HG03159 (cell line): ENCODE measurements around the gene SPDYE16.
"Not testable (repeated sequence)": the region's sequence is repeated elsewhere in the genome, so short reads cannot be mapped to it uniquely, and the experiment has no call there.

Source experiments
- ATAC-seq: cut with Tn5 transposase; IDR thresholded peaks from one replicate; pipeline ENCODE4 v1.9.1; 2021; ENCODE audit warnings: mild to moderate bottlenecking, moderate library complexity; ENCODE audit not compliant: unreplicated experiment

SPDYE16 gene

DNA sequence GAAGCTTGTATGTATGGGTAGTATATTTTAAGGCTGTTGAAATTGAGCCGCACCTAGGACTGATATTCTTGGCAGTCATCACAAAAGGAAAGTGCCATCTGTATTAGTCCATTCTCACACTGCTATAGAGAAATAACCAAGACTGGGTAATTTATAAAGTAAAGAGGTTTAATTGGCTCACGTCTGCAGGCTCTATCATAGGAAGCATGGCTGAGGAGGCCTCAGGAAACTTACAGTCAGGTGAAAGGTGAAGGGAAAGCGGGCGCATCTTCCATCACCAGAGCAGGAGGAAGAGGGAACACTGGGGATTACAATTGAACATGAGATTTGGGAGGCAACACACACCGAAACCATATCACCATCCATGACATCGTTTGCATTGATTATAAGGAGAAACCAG is 8.9 kb upstream of the SPDYE16 start:
- not testable (repeated sequence) for ATAC-seq

DNA sequence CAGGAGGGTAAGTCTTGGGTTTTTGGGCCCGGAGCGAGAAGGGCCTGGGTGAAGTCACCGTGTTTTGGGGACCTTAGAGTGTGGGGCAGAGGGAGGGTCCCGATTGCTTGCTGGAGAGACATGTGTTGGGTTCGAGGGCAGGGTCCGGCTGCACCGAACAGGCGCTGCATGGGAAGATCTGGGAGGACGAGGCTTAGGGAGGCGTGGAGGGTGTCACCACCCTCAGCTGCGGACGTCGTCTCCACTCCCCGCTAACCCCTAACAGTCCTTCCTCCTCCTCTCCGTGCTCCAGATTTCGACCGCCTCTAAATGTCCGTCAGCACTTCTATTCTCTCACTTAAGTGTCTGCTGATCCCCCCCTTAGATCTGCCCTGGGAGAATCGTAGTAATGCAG is 6.8 kb upstream of the SPDYE16 start:
- ATAC-seq: not testable (repeated sequence)

DNA sequence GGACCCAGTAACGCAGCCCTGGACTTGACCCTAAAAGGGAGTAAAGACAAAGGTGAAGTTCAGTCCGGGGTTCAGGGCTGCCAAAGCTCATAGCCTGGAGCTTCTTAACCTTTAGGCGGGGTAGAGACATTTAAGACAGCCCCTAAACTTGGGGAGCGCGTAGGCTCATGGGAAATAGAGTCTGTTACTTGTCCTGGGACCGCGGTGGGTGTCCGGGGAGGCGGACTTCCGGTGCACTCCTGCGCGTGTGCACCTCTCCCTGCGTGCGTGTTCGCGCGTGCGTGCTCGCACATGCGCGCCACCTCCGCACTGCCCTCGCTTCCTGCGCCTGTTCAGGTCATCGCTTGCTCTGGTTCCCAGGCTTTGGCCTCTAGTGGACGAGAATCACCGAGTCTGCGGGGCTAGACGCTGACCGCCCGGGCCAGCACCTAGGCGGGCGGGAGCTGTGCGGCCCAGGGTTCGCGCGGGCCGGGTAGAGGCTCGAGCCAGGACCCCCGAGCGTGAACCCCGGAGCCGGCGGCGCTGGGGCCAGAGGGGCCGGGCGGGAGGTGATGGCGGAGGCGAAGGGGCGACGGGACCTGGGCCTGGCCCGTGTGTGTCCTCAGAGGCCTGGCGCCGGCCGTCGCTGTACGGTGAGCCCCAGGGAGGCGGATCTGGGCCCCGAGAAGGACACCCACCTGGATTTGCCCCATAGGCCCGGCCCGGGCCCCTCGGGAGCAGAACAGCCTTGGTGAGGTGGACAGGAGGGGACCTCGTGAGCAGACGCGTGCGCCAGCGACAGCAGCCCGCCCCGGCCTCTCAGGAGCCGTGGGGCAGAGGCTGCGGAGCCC is 6.1 kb upstream of the SPDYE16 start:
- peak; percentile 99 for ATAC-seq

DNA sequence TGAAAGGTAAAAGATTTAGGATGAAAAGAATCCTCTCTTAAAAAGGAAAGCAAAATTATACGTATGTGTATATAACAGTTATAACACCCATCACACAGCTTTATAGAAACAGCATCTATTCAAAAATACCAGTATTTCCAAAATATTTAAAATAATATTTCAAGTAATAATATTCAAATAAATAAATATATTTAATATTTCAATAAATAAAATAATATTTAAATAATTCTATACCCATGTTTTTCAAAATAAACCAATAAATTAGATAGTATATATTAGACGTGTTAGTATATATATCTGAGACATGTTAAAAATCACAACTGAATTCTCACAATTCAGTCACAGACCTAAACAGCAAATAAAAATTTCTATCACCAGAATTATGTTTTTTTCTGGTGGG is 11.5 kb downstream of the SPDYE16 start:
- not testable (repeated sequence) for ATAC-seq

DNA sequence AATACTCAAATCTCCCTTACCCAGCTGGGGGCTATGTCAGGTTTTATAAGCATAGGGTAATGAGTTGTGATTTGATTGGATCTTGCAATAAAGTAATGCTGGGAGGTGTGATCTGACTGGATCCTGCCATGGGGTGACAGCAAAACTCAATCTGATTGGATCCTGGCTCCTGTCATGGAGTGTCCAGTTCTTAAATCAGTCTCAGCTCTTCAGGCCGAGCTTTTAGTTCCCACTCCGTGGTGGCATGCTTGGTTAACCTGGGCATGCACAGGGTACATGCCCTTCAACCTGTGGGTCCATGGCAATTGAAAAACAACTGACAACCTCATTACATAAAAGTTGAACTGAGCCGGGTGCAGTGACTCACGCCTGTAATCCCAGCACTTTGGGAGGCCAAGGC is 16.9 kb downstream of the SPDYE16 start:
- not testable (repeated sequence) for ATAC-seq

DNA sequence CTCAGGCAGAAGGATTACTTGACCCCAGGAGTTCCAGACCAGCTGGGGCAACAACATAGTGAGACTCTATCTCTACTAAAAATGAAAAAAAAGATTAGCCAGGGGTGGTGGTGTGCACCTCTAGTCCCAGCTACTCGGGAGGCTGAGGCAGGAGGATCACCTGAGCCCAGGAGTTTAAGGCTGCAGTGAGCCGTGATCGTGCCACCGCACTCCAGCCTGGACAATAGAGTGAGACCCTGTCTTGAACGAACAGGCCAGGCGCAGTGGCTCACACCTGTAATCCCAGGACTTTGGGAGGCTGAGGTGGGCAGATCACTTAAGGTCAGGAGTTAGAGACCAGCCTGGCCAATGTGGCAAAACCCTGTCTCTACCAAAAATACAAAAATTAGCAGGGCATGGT is 26.2 kb downstream of the SPDYE16 start:
- ATAC-seq: not testable (repeated sequence)

DNA sequence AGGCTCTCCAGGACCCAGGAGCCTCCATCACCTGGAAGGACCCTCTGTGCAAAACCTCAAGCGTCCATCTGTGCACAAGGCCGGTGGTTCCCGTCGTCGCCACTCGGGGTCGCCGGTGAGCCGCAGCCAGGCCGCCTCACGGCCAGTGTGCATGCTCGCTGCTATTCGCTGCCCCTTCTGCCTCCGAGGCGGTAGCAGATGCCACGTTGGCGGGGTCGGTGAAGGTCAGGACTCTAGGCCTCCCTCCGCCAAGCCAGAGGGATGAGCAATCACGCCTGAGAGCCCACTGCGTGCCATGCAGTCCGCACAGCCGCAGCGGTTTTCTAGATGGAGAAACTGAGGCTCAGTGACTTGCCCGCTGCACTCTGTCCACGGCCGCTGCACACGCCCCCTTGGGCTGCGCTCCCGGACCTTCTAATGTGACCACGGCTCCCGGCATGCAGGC is 27.1 kb downstream of the SPDYE16 start:
- ATAC-seq: no peak

DNA sequence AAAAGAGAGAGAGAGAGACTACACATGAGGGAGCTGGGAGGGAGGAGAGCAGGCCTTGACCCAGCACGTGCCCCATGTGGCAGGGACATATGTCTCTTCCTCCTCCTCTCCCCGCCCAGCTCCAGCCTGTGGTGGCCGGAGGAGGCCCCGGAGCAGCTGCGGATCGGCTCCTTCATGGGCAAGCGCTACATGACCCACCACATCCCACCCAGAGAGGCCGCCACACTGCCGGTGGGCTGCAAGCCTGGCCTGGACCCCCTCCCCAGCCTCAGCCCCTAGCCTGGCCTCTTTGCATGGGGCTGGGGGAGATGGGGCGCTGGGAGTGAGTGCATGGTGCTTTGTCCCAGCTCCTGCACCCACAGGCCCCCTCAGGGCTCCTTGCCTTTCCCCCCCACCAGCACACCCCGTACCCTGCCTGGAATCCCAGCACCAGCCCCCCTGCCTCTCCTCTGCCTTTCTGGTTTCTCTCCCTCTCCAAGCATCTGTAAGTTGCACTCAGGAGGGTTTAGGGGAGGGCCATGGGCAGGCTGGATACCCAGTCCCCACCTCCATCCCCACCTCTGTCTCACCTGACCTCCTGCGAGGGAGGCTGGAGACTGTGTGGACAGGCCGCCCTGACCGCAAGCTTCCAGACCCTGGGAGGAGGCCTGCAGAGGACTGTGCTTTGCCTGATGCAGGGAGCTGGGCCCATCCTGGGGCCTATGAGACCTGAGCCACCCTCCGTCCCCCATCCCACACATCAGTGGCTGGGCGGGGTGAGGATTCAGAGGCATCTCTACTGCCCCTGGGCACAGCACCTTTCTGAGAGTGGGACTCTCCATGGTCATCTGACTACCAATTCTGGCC is 27.9 kb downstream of the SPDYE16 start:
- ATAC-seq: no peak

DNA sequence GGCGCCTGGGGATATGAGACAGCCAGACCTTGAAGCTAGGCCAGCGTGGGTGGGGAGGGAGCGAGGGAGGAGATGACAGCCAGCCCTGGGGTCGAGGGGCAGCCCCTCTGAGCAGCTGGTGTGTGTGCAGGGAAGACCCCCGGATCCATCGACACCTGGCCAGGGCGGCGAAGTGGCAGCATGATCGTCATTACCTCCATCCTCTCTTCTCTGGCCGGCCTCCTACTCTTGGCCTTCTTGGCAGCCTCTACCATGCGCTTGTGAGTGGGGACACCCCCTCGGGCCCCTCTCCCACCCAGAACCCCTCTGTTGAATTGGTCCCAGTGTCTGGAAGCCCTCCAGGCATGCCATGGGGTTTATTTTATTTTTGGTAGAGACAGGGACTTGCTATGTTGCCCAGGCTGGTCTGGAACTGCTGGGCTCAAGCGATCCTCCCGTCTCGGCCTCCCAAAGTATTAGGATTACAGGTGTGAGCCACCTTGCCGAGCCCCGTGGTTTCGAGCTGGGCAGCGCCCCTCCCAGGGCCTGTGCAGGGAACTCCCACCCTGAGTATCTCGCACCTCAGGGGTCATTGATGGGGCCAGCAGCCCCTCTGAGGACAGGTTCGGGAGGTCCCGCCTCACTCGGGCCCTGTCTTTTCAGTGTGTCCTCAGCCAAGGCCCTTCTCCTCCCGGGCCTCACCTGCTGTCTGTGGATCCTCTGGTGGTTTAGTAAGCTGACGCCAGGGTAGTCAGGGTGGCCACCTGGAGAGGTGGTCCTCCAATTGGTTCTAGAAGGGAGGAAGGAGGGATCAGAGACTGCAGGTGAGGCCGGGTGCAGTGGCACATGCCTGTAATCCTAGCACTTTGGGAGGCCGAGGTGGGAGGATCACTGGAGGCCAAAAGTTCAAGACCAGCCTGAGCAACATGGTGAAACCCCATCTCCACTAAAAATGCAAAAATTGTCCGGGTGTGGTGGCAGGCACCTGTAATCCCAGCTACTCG is 29.0 kb downstream of the SPDYE16 start:
- no peak for ATAC-seq

DNA sequence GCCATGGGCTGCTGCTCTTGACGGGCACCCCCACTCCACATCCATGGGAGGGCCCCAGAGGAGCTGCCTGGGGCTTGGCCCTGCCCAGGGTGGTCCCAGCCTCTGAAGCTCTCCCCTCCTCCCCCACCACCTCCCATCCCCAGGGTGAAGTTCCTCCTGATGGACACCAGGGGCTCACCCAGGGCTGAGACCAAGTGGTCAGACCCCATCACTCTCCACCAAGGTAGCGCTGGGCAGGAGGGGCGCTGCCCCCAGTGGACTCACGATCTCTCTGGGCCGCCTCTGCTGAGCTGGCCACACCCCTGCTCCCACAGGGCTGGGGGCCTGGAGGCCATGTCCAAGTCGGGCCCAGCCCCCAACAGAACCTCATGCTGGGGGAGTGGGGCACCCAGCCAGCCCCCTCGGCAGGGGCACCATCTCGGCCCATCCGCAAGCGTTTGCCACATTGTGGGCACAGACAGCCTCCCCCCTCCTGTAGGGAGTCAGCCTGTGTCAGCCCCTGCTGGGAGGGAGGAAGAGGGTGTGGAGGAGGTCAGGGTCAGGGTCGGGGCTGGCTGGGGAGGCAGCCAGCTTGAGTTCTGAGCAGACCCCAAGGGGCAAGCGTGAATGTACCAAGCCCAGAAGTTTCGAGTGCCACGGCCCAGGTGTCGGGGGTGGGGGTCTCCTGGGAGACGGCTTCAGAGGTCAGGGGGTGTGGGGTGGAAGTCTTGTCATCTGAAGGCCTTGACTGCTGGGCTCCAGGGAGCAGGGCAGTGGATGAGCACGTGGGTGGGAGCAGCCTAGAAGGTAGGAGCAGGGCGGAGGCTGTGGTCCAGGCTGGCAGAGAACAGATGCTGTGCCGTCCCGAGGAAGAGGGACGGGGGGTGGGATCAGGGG is 29.9 kb downstream of the SPDYE16 start:
- no peak for ATAC-seq

DNA sequence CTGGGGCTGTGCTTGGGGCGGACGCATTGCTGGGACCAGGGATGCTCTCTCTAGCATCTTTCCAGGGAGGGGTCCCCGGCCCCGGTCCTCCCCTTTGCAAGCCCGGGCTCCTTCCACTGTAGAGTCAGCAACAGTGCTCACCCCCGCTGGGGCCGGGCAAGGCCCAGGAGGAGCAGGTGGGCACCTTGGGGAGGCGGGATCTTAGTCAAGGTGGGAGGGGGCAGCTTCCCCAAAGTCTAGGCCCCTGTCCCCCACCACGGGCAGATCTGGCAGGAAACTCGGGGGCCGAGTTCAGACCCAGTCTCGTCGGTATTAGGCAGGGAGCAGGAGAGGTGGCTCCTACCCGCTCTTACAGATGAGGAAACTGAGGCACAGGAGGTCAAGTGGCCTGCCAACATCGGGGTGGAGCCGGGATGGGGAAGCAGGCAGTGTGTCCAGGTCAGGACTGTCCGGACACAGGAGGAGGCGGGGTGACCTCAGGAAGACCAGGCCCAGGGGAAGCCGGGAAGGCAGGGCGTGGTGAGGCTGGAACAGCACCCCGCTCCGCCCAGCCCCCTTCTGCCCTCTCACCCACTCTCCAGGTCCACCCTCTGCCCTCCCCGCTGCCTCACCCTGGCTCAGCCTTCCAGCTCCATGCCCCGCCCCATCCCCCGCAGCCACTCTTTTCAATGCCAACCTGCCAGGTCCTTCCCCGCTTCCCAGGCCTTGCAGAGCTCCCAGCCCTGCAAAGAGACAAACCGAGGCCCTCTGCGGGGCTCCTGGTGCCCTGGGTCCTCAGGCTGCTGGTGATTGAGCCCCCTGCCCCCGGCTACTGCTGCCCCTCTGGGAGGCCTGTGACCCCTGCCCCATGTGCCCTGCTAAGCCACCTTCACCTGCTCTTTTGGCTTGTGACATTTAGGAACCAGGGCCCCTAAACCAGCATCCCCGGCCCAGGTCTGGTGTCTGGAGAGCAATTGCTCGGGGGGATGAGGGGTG is 30.9 kb downstream of the SPDYE16 start:
- not testable (repeated sequence) for ATAC-seq

DNA sequence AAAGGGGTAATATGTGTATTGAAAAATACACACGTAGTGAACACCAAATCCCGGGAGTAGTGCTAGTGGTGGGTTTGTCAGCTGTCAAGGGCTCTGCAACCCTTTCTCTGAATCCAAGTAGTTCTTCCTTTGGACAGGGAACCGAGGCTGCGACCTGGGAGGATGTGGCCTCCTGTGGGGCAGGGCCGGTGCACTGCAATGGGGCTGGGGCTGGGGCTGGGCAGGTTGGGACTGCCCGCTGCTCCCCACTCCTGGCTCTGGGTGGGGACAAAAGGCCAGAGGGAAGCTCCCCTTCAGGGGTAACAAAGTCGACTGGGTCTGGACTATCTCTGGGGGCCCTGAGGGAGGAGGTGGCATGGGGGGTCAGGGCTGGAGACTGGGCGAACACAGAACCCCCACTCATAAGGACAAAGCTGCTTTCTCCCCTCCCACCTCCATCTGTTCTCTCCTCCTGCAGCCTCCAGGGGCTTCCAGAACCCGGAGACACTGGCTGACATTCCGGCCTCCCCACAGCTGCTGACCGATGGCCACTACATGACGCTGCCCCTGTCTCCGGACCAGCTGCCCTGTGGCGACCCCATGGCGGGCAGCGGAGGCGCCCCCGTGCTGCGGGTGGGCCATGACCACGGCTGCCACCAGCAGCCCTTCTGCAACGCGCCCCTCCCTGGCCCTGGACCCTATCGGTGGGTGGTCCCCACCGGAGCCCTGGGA is 31.7 kb downstream of the SPDYE16 start:
- ATAC-seq: not testable (repeated sequence)

DNA sequence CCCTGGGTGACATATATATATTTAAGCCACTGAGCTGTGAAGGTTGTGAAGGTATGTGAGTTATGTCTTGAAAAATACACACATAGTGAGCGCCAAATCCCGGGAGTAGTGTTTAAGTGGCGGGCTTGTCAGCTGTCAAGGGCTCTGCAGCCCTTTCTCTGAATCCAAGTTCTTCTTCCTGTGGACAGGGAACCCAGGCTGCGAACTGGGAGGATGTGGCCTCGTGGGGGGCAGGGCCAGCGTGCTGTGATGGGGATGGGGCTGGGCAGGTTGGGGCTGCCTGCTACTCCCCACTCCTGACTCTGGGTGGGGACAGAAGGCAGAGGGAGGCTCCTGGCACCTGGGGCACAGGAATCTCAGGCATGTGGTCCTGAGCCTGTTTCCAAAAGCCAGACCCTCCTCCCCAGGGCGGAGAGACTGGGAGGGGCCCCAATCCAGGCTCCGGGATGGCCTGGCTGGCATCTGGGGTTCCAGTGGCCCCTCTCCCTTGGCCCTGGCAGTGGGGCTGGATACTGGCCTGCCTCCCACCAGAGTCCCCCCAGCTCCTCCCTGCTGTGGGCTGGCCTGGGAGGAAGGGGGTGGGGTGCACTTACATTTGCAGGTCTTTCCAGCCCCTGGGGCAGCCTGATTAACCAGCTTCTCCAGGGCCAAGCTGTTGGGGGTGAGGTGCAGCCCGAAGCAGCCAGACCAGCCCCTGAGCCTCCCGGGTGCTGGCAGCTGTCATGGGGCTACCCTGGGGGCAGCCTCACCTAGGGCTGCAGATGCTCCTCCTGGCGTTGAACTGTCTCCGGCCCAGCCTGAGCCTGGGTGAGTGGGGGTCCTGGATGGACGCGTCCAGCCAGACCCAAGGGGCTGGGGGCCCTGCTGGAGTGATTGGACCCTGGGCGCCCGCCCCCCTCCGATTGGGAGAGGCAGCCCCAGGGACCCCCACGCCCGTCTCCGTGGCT is 32.9 kb downstream of the SPDYE16 start, which contains the start of gene UPK3B:
UPK3B (plus strand) TSS at position 622 of the 947 bp plus-strand sequence; CDS start at position 723, 101 bp downstream.
- ATAC-seq: no peak

DNA sequence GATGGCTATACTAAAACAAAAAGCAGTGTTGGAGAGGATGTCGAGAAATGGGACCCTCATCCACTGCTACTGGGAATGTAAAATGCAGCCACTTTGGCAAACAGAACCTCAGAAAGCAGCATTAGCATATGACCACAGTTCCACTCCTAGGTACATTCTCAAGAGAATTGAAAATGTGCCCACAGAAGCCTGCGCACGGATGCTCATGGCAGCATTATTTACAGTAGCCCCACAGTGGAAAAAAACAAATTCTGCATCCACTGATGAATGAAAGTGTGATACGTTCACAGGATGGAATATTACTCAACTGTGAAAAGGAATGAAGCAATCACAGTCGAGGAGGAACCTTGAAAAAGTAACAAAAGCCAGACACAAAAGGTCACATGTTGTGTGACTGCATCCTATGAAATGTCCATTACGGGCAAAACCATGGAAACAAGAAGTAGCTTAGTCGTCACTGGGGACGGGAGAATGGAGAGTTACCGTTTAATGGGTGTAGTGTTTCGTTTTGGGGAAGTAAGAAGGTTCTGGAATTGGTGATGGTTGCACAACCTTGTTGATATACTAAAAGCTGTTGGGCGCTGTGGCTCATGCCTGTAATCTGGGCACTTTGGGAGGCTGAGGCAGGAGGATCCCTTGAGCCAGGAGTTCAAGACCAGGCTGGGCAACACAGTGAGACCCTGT is 35.2 kb downstream of the SPDYE16 start:
- no peak for ATAC-seq

DNA sequence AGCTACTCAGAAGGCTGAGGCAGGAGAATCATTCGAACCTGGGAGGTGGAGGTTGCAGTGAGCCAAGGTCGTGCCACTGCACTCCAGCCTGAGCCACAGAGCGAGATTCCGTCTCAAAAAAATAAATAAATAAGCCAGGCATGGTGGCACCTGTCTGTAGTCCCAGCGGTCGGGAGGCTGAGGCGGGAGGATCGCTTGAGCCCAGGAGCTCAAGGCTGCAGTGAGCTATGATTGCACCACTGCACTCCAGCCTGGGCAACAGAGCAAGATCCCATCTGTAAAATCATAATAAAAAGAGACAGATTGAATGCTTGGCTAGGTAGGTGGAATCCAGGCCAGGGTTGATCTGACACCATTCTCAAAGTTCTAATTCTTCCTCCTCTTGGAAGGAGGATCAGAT is 36.5 kb downstream of the SPDYE16 start:
- ATAC-seq: not testable (repeated sequence)

DNA sequence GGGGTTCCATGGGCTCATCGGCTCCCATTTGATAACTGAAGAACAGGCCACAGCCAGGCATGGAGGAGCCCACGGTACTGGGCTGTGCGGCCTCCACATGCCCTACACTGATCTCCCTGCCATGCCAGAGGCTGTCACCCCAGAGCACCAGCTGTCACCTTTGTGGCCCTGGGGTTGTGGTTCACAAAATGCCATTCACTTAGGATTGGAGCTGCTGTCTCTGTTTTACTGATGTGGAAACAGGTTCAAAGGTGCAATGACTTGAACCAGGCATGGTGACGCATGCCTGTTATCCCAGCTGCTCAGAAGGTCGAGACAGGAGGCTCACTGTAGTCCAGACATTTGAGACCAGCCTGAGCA is 37.0 kb downstream of the SPDYE16 start:
- no peak for ATAC-seq
